ENCODE results near the gene ERN1.

Gene ERN1

GRCh38 chr17:64134216-64134970 is 4.4 kb upstream of the ERN1 start:
- DNase-seq = no peak

- no peak for DNase-seq
Measured at GRCh38 chr17:64133546-64134215, 3.7 kb upstream of the ERN1 start.

GRCh38 chr17:64131606-64132270 is 1.8 kb upstream of the ERN1 start:
- no peak for DNase-seq

- DNase-seq = peak; percentile 50
Measured at GRCh38 chr17:64130559-64131001, 636 bp upstream of the ERN1 start.

GRCh38 chr17:64129515-64129764 is 504 bp downstream of the ERN1 start:
- DNase-seq = no peak

GRCh38 chr17:64128787-64129514 is 993 bp downstream of the ERN1 start:
- DNase-seq = no peak

GRCh38 chr17:64126918-64127317 is 3.0 kb downstream of the ERN1 start:
- DNase-seq = no peak

- no peak for DNase-seq
Measured at GRCh38 chr17:64125937-64126336, 4.0 kb downstream of the ERN1 start.

GRCh38 chr17:64124609-64125008 is 5.3 kb downstream of the ERN1 start:
- DNase-seq = no peak

- no peak for DNase-seq
Measured at GRCh38 chr17:64123114-64123513, 6.8 kb downstream of the ERN1 start.

GRCh38 chr17:64120972-64121786 is 8.8 kb downstream of the ERN1 start:
- peak; percentile 30 for DNase-seq

- no peak for DNase-seq
Measured at GRCh38 chr17:64120159-64120810, 9.7 kb downstream of the ERN1 start.

GRCh38 chr17:64117981-64118979 is 11.7 kb downstream of the ERN1 start:
- DNase-seq = no peak

GRCh38 chr17:64115822-64116534 is 14.0 kb downstream of the ERN1 start:
- DNase-seq = no peak

- no peak for DNase-seq
Measured at GRCh38 chr17:64115043-64115698, 14.8 kb downstream of the ERN1 start.

GRCh38 chr17:64113006-64113405 is 16.9 kb downstream of the ERN1 start:
- no peak for DNase-seq

GRCh38 chr17:64111831-64112230 is 18.1 kb downstream of the ERN1 start:
- no peak for DNase-seq

GRCh38 chr17:64110379-64111152 is 19.4 kb downstream of the ERN1 start:
- no peak for DNase-seq

- no peak for DNase-seq
Measured at GRCh38 chr17:64109400-64109799, 20.5 kb downstream of the ERN1 start.
